Fibroblast of the conjunctiva (primary cell): ENCODE results near the gene PRRG4.
"Not testable (repeated sequence)": the region's sequence is repeated elsewhere in the genome, so short reads cannot be mapped to it uniquely, and the experiment has no call there.

Source experiments
- DNase-seq: peaks from one replicate; pipeline ENCODE4 v3.0.0-alpha.2; 2010; ENCODE audit warnings: low read depth

The PRRG4 gene

GRCh38 chr11:32830796-32831195, 1.1 kb downstream of the PRRG4 start:
- DNase-seq, result no peak

DNA sequence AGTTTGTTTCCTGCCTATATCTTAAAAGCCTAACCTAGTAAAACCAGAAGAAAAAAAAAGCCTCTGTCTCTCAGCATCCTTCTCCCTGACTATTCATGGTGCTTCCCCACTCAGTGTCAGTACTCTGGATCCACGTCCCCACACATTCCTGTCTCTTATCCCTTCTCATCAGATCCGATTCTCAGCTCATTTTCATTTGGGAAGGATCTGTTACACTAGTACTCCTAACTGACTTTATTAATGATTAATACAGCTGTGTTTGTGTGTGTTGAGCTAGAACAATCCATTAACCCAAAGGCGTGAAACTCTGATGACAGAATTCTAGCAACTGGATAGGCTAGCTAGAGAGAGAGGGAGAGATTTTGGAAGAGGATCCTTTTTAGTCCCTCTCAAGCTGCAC, 1.5 kb downstream of the PRRG4 start:
- DNase-seq, result no peak

DNA sequence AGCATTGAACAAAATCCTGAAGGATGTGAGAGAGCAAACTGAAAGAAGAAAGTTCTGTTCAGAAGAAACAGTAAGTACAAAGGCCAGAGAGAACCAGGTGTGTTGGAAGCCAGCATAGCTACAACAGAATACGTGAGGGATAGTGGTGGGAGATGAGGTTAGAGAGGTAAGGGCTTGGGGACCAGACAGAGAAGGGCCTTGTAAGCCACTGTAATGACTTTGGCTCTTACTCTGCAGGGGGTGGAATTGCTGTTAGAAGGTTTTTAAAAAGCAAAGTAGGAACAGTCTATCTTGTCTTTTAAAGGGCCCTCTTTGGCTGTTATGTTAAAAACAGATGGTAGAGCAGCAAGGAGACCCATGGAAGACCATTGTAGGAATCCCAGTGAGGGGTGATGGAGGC, 4.2 kb downstream of the PRRG4 start:
- no peak for DNase-seq

DNA sequence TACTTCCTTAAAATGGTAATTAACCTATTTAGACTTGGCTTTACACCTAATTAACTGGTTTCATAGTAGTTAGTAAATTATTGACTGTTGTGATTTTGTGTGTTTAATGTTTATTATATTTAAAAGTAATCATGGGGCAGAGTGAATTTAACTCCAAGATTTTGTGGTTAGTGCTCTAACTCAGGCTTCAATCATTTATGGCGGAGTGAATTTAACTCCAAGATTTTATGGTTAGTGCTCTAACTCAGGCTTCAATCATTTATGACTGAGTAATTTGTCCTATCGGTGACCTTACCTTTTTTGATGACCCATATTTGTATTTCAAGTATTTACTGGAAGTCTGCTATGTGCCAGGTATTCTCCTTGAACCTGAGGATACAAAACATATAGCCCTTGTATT, 7.2 kb downstream of the PRRG4 start:
- no peak for DNase-seq

DNA sequence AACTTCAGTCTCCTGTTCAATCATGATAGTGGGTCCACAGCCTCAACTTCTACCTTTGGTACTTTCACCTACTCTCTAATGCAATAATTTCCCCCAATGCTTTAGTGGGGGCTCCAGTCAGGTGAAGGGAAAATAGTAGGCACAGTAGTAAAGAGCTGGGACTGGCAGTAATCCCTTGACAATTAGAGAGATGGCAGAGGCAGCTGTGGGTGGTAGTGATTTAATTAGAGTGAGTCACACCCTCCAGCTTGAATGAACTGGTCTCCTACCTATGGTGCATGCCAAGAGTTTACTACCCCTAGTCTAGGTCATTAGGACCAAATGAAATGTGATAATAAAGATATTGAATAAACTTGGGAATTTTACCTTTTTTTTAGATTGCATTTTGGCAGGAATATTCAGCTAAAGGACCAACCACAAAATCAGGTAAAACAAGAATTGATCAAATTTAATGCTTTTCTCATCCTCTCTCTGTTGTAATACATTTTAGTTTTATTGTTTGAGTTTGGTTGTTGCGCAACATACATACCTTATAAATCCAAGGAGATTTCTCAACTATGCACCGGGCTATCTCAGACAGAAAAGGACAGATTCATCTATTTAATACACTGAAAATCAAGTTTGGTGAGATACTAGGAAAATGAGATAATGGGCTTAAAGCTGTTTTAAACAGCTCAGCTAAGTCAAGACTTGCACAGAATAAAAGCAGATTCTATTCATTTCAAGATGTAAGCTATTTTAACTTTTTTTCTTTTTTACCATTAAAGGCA, 9.0 kb downstream of the PRRG4 start:
- DNase-seq, result no peak

- DNase-seq, result no peak
These were observed 9.6 kb downstream of the PRRG4 start for GRCh38 chr11:32839308-32839707.

GRCh38 chr11:32840587-32840986, 10.9 kb downstream of the PRRG4 start:
- no peak for DNase-seq

GRCh38 chr11:32843544-32843943, 13.8 kb downstream of the PRRG4 start:
- DNase-seq, result no peak

- no peak for DNase-seq
These were observed 17.8 kb downstream of the PRRG4 start for GRCh38 chr11:32847511-32847910.

GRCh38 chr11:32849761-32850160, 20.0 kb downstream of the PRRG4 start:
- DNase-seq, result no peak

- DNase-seq, result no peak
These were observed 21.5 kb downstream of the PRRG4 start for GRCh38 chr11:32851251-32851650.

GRCh38 chr11:32852207-32852606, 22.5 kb downstream of the PRRG4 start:
- DNase-seq, result no peak

DNA sequence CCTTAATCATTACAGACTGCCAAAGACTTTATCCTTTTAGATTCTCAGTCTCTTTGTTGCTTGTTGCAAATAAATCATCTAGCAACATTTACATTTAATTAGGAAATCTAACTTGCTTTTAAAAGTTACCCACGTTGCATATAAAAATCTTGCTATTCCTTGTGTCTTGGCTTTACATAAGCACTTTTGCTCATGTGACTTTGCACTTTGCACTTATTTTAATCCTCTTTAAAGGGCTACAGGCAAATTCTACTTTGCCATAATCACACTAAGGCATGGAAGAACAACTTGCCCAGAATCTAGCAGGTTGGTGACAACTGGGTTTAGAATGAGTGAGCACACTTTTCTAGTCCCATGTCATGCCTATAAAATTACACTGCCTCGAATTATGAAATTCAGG, 25.9 kb downstream of the PRRG4 start:
- no peak for DNase-seq

GRCh38 chr11:32858731-32859130, 29.0 kb downstream of the PRRG4 start:
- no peak for DNase-seq

DNA sequence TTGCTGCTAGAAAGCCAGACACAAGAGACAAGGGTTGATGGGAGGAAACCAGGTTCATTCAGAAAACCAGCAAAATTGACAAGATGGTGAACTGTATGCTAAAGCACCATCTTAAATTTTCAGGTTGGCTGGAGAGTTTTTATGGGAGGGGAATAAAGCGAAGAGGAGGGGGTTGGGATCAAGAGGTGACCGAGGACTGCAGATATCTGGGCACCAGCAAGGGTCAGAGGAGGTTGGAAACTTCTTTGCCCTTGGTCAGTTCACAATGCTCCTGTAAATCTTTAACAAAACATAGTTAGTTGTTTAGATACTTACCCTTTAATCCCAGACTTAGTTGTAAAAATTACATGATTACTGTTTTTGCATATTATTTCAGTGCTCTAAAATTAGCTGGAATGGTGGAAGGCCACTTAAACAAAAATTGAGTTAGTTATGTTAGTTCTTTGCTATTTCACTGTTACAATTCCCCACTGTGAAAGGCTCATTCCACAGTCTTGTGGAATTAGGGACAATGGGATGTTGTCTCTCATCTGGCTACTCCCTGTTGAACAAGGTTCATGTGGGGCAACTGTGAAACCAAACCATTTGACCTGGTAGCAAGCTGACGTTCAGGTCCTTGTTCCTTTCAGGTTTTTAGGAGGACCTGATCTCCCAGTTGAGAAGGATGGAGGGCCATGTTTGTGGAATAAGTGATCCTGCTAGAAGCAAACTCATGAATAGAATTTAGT, 32.3 kb downstream of the PRRG4 start:
- DNase-seq, result no peak

- no peak for DNase-seq
These were observed 34.8 kb downstream of the PRRG4 start for GRCh38 chr11:32864555-32864954.

DNA sequence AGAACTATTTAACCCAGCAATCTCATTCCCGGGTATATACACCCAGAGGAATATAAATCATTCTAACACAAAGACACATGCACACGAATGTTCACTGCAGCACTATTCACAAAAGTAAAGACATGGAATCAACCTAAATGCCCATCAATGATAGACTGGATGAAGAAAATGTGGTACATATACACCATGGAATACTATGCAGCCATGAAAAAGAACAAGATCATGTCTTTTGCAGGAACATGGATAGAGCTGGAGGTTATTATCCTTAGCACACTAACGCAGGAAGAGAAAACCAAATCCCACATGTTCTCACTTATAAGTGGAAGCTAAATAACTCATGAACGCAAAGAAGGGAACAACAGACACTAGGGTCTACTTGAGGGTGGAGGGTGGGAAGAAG, 39.0 kb downstream of the PRRG4 start:
- DNase-seq, result not testable (repeated sequence)

- DNase-seq, result no peak
These were observed 40.9 kb downstream of the PRRG4 start for GRCh38 chr11:32870676-32871075.

DNA sequence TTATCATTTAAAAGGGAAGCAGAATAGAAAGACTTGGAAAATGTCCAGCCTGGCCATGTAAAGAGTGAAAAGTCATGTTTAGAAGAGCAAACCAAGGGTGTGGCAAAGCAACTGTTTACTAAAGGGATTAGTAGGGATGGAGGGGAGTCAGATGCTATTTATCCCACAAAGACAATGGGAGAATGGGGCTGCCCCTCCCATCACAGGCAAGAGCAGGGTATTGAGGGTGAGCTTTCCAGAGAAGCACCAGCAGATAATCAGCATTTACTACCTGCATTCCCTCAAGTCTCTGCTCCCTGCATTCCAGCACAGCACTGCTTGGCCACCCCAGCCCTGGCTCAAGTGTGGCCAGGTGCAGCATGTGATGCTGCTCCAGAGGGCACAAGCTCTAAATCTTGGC, 44.4 kb downstream of the PRRG4 start:
- no peak for DNase-seq

DNA sequence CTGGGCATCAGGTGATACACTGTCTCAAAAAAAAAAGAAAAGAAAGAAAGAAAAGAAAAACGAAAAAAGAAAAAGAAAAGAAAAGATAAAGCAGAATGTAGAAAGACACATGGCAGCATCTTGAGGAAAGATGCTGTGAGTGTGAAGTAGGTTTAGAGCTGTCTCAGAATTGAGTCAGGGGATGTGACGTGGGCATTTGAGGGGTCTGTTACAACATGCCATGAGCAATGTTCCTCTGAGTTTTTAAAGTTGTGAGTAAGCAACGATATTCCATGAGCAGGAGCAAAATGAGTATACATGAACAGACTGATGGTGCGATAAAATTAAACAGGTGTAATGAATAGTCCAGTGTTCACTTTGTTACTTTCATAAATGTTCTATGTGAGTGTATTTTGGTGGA, 51.6 kb downstream of the PRRG4 start:
- no peak for DNase-seq

DNA sequence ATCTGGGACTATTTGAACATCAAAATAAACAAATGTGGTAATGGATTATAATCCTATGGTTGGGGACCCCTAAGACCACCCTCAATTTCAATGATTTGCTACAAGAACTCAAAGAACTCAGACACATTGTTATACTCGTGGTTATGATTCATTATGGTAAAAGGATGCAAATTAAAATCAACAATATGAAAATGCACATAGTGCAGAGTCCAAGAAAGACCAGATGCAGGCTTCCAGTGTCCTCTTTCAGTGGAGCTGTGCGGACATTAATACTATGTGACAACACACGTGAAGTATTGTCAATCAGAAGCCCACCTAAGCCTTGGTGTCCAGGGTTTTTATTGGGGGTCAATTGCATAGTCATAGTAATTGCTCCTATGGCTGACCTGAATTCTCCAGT, 53.7 kb downstream of the PRRG4 start:
- DNase-seq, result no peak

DNA sequence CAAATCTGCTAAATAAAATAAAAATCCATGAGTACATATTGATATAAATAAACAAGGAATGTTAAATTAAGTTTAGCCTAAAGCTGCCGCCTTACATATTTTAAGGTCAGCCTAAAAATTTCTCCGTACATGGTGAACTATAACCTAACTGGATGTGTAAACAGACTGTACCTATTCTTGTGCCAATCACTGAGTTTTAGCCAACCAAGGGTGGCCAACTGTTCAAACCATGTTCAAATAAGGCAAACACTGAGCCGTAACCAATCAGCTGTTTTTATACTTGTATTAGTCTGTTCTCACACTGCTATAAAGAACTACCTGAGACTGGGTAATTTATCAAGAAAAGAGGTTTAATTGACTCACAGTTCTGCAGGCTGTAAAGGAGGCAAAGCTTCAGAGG, 54.3 kb downstream of the PRRG4 start:
- no peak for DNase-seq

- no peak for DNase-seq
These were observed 55.1 kb downstream of the PRRG4 start for GRCh38 chr11:32884770-32885384.
